ENCODE results near the gene CHAT. TPM values are rescaled to one million over a fixed set of nuclear protein-coding genes. Genes with fewer than 3 reads are reported as not detected.

CHAT gene
- total RNA-seq, 4 donors from 2014 or later: 0.94 to 1.6 TPM; not detected in 2

GRCh38 chr10:49619613-49620012, 5.8 kb downstream of the CHAT start:
- no peak overlapping the region for H3K27ac ChIP-seq
- TF ChIP-seq POLR2A (IDR thresholded peaks at IDR 0.05): no peak
- no peak for TF ChIP-seq EP300 (IDR thresholded peaks at IDR 0.05)
- no peak for TF ChIP-seq POLR2AphosphoS5 (IDR thresholded peaks at IDR 0.05)
- no peak for TF ChIP-seq CTCF (IDR thresholded peaks at IDR 0.05)
- H3K36me3 ChIP-seq: no peaks in the 10 kb centered on the region
- H3K27me3 ChIP-seq: peaks cover 73% of the 10 kb centered on the region
- H3K4me1 ChIP-seq: no peaks in the 10 kb centered on the region
- WGBS, 2 donors (ENCODE audit: low coverage in 1 of 2): 42 to 47% methylated on average over 3 to 8 of the region's 10 CpGs
- H3K4me3 ChIP-seq: no peak overlapping the region
- ATAC-seq: no peak
- H3K9me3 ChIP-seq: no peaks in the 10 kb centered on the region

- 74 to 78% methylated on average over 4 to 5 of the region's 12 CpGs for WGBS, 2 donors (ENCODE audit: low coverage in 1 of 2)
- H3K4me3 ChIP-seq: no peak overlapping the region
- TF ChIP-seq POLR2A (IDR thresholded peaks at IDR 0.05) (no peak), POLR2AphosphoS5 (IDR thresholded peaks at IDR 0.05) (no peak), CTCF (IDR thresholded peaks at IDR 0.05) (no peak), EP300 (IDR thresholded peaks at IDR 0.05) (no peak)
- H3K36me3 ChIP-seq: no peaks in the 10 kb centered on the region
- H3K9me3 ChIP-seq: no peaks in the 10 kb centered on the region
- H3K27me3 ChIP-seq: peaks cover 66% of the 10 kb centered on the region
- ATAC-seq: no peak
- H3K27ac ChIP-seq: no peak overlapping the region
- H3K4me1 ChIP-seq: no peaks in the 10 kb centered on the region
Measured at GRCh38 chr10:49620286-49620810, 6.5 kb downstream of the CHAT start.

- no peak overlapping the region for H3K27ac ChIP-seq
- H3K4me3 ChIP-seq: no peak overlapping the region
- no peaks in the 10 kb centered on the region for H3K9me3 ChIP-seq
- no peaks in the 10 kb centered on the region for H3K36me3 ChIP-seq
- no peak for ATAC-seq
- H3K27me3 ChIP-seq: peaks cover 60% of the 10 kb centered on the region
- WGBS, 2 donors (ENCODE audit: low coverage in 1 of 2): 0% methylated on average over 1 of the region's 6 CpGs; no CpG with 5 or more reads in 1 of the 2 donors
- TF ChIP-seq EP300 (IDR thresholded peaks at IDR 0.05) (no peak), POLR2A (IDR thresholded peaks at IDR 0.05) (no peak), CTCF (IDR thresholded peaks at IDR 0.05) (no peak), POLR2AphosphoS5 (IDR thresholded peaks at IDR 0.05) (no peak)
- no peaks in the 10 kb centered on the region for H3K4me1 ChIP-seq
Measured at GRCh38 chr10:49620841-49621378, 7.1 kb downstream of the CHAT start.

GRCh38 chr10:49621561-49621960, 7.7 kb downstream of the CHAT start:
- ATAC-seq: no peak
- 43 to 44% methylated on average over 1 to 4 of the region's 6 CpGs for WGBS, 2 donors (ENCODE audit: low coverage in 1 of 2)

More at GRCh38 chr10:49621561-49621960, 7.7 kb downstream of the CHAT start:
- H3K36me3 ChIP-seq: no peaks in the 10 kb centered on the region
- H3K4me1 ChIP-seq: no peaks in the 10 kb centered on the region
- peaks cover 53% of the 10 kb centered on the region for H3K27me3 ChIP-seq
- H3K4me3 ChIP-seq: no peak overlapping the region
- TF ChIP-seq POLR2AphosphoS5 (IDR thresholded peaks at IDR 0.05) (no peak), EP300 (IDR thresholded peaks at IDR 0.05) (no peak), POLR2A (IDR thresholded peaks at IDR 0.05) (no peak), CTCF (IDR thresholded peaks at IDR 0.05) (no peak)
- no peak overlapping the region for H3K27ac ChIP-seq
- H3K9me3 ChIP-seq: no peaks in the 10 kb centered on the region

Measured in gastroesophageal sphincter (tissue), 4 donors.